ENCODE measurements around the gene ADAMTSL3.

Gene ADAMTSL3

GRCh38 chr15:83869341-83869740 is 215.4 kb downstream of the ADAMTSL3 start:
- H4K8ac ChIP-seq (ENCODE audit: low read depth, low read length), result no peak overlapping the region
- no peaks in the 10 kb centered on the region for H3K9me3 ChIP-seq (replicated peaks in 1 of 2; ENCODE audit: control insufficient read depth in 2 of 2, insufficient read depth in 1 of 2, low read depth in 1 of 2, low read length in 2 of 2)
- no peak overlapping the region for H3K18ac ChIP-seq (ENCODE audit: low read length)

GRCh38 chr15:83871808-83872559 is 218.1 kb downstream of the ADAMTSL3 start:
- Histone ChIP-seq H3K4me3 (ENCODE audit: low read length in 2 of 2) (no peak overlapping the region), H4K8ac (ENCODE audit: low read depth, low read length) (no peak overlapping the region), H2AFZ (ENCODE audit: low read length) (no peak overlapping the region), H3K79me1 (ENCODE audit: low read depth, low read length) (no peaks in the 10 kb centered on the region), H3K9me3 (replicated peaks in 1 of 2; ENCODE audit: control insufficient read depth in 2 of 2, insufficient read depth in 1 of 2, low read depth in 1 of 2, low read length in 2 of 2) (no peaks in the 10 kb centered on the region), H2BK15ac (ENCODE audit: low read length) (no peak overlapping the region), H3K27ac (replicated peaks; ENCODE audit: low read length) (no peak overlapping the region), H3K4me1 (ENCODE audit: control insufficient read depth in 2 of 2, insufficient read depth in 1 of 2, low read depth in 1 of 2, low read length in 2 of 2) (no peaks in the 10 kb centered on the region), H3K36me3 (replicated peaks in 1 of 2; ENCODE audit: control insufficient read depth in 2 of 2, insufficient read depth in 2 of 2, low read length in 2 of 2) (no peaks in the 10 kb centered on the region), H3K18ac (ENCODE audit: low read length) (no peak overlapping the region), H3K4ac (ENCODE audit: low read length) (no peak overlapping the region), H3K27me3 (ENCODE audit: control insufficient read depth in 3 of 3, insufficient read depth in 3 of 3, low read depth in 1 of 3, low read length in 3 of 3) (no peaks in the 10 kb centered on the region), H3K14ac (ENCODE audit: low read length) (no peak overlapping the region), H3K23ac (ENCODE audit: low read depth, low read length, poor library complexity) (no peak overlapping the region), H2BK5ac (ENCODE audit: low read length) (no peak overlapping the region), H3K4me2 (ENCODE audit: insufficient read depth, low read length, poor library complexity, severe bottlenecking) (no peak overlapping the region), H2AK5ac (ENCODE audit: low read depth, low read length) (no peak overlapping the region), H3K9ac (ENCODE audit: low read depth, low read length, poor library complexity) (no peak overlapping the region), H2BK120ac (ENCODE audit: low read depth, low read length) (no peak overlapping the region), H4K91ac (ENCODE audit: low read depth, low read length, poor library complexity) (no peak overlapping the region), H2BK12ac (ENCODE audit: low read length) (no peak overlapping the region)
- no CpG with 5 or more reads among the region's 7 CpGs for WGBS, 2 donors (ENCODE audit: extremely low coverage in 2 of 2, insufficient read length in 2 of 2, insufficient replicate concordance in 1 of 2)
- DNase-seq (ENCODE audit: low spot score), result no peak

More at GRCh38 chr15:83869341-83869740, 215.4 kb downstream of the ADAMTSL3 start:
- Histone ChIP-seq H2AFZ (ENCODE audit: low read length) (no peak overlapping the region), H2BK120ac (ENCODE audit: low read depth, low read length) (no peak overlapping the region), H2AK5ac (ENCODE audit: low read depth, low read length) (no peak overlapping the region), H3K4me1 (ENCODE audit: control insufficient read depth in 2 of 2, insufficient read depth in 1 of 2, low read depth in 1 of 2, low read length in 2 of 2) (no peaks in the 10 kb centered on the region), H2BK5ac (ENCODE audit: low read length) (no peak overlapping the region), H3K27me3 (ENCODE audit: control insufficient read depth in 3 of 3, insufficient read depth in 3 of 3, low read depth in 1 of 3, low read length in 3 of 3) (no peaks in the 10 kb centered on the region), H2BK12ac (ENCODE audit: low read length) (no peak overlapping the region), H4K91ac (ENCODE audit: low read depth, low read length, poor library complexity) (no peak overlapping the region), H3K4ac (ENCODE audit: low read length) (no peak overlapping the region), H3K4me3 (ENCODE audit: low read length in 2 of 2) (no peak overlapping the region), H3K27ac (replicated peaks; ENCODE audit: low read length) (no peak overlapping the region), H3K36me3 (replicated peaks in 1 of 2; ENCODE audit: control insufficient read depth in 2 of 2, insufficient read depth in 2 of 2, low read length in 2 of 2) (no peaks in the 10 kb centered on the region), H3K4me2 (ENCODE audit: insufficient read depth, low read length, poor library complexity, severe bottlenecking) (no peak overlapping the region), H3K14ac (ENCODE audit: low read length) (no peak overlapping the region), H3K9ac (ENCODE audit: low read depth, low read length, poor library complexity) (no peak overlapping the region), H2BK15ac (ENCODE audit: low read length) (no peak overlapping the region), H3K79me1 (ENCODE audit: low read depth, low read length) (no peaks in the 10 kb centered on the region), H3K23ac (ENCODE audit: low read depth, low read length, poor library complexity) (no peak overlapping the region)
- no peak for DNase-seq (ENCODE audit: low spot score)
- no CpG with 5 or more reads among the region's 4 CpGs for WGBS, 2 donors (ENCODE audit: extremely low coverage in 2 of 2, insufficient read length in 2 of 2, insufficient replicate concordance in 1 of 2)

- Histone ChIP-seq H3K4ac (ENCODE audit: low read length) (no peak overlapping the region), H3K27ac (replicated peaks; ENCODE audit: low read length) (no peak overlapping the region), H3K4me1 (ENCODE audit: control insufficient read depth in 2 of 2, insufficient read depth in 1 of 2, low read depth in 1 of 2, low read length in 2 of 2) (no peaks in the 10 kb centered on the region), H3K18ac (ENCODE audit: low read length) (no peak overlapping the region), H3K14ac (ENCODE audit: low read length) (no peak overlapping the region), H3K23ac (ENCODE audit: low read depth, low read length, poor library complexity) (no peak overlapping the region), H2BK12ac (ENCODE audit: low read length) (no peak overlapping the region), H2AK5ac (ENCODE audit: low read depth, low read length) (no peak overlapping the region), H4K91ac (ENCODE audit: low read depth, low read length, poor library complexity) (no peak overlapping the region), H2BK15ac (ENCODE audit: low read length) (no peak overlapping the region), H3K9ac (ENCODE audit: low read depth, low read length, poor library complexity) (no peak overlapping the region), H2BK120ac (ENCODE audit: low read depth, low read length) (no peak overlapping the region), H3K27me3 (ENCODE audit: control insufficient read depth in 3 of 3, insufficient read depth in 3 of 3, low read depth in 1 of 3, low read length in 3 of 3) (no peaks in the 10 kb centered on the region), H3K79me1 (ENCODE audit: low read depth, low read length) (no peaks in the 10 kb centered on the region), H4K8ac (ENCODE audit: low read depth, low read length) (no peak overlapping the region), H3K4me3 (ENCODE audit: low read length in 2 of 2) (no peak overlapping the region), H2AFZ (ENCODE audit: low read length) (no peak overlapping the region), H3K36me3 (replicated peaks in 1 of 2; ENCODE audit: control insufficient read depth in 2 of 2, insufficient read depth in 2 of 2, low read length in 2 of 2) (no peaks in the 10 kb centered on the region), H2BK5ac (ENCODE audit: low read length) (no peak overlapping the region), H3K9me3 (replicated peaks in 1 of 2; ENCODE audit: control insufficient read depth in 2 of 2, insufficient read depth in 1 of 2, low read depth in 1 of 2, low read length in 2 of 2) (no peaks in the 10 kb centered on the region), H3K4me2 (ENCODE audit: insufficient read depth, low read length, poor library complexity, severe bottlenecking) (no peak overlapping the region)
- DNase-seq (ENCODE audit: low spot score), result no peak
- no CpG with 5 or more reads among the region's 7 CpGs for WGBS, 2 donors (ENCODE audit: extremely low coverage in 2 of 2, insufficient read length in 2 of 2, insufficient replicate concordance in 1 of 2)
Observed at GRCh38 chr15:83873966-83874365, 220.0 kb downstream of the ADAMTSL3 start.

GRCh38 chr15:83880529-83880928 is 226.6 kb downstream of the ADAMTSL3 start:
- no peak overlapping the region for H2BK120ac ChIP-seq (ENCODE audit: low read depth, low read length)
- no peak overlapping the region for H3K9ac ChIP-seq (ENCODE audit: low read depth, low read length, poor library complexity)
- no peaks in the 10 kb centered on the region for H3K9me3 ChIP-seq (replicated peaks in 1 of 2; ENCODE audit: control insufficient read depth in 2 of 2, insufficient read depth in 1 of 2, low read depth in 1 of 2, low read length in 2 of 2)
- no peak overlapping the region for H3K18ac ChIP-seq (ENCODE audit: low read length)
- no peak for DNase-seq (ENCODE audit: low spot score)
- no peak overlapping the region for H4K8ac ChIP-seq (ENCODE audit: low read depth, low read length)
- no peak overlapping the region for H4K91ac ChIP-seq (ENCODE audit: low read depth, low read length, poor library complexity)
- no peak overlapping the region for H3K23ac ChIP-seq (ENCODE audit: low read depth, low read length, poor library complexity)
- H2BK15ac ChIP-seq (ENCODE audit: low read length), result no peak overlapping the region
- H3K27me3 ChIP-seq (ENCODE audit: control insufficient read depth in 3 of 3, insufficient read depth in 3 of 3, low read depth in 1 of 3, low read length in 3 of 3), result no peaks in the 10 kb centered on the region
- H3K79me1 ChIP-seq (ENCODE audit: low read depth, low read length), result no peaks in the 10 kb centered on the region
- no peak overlapping the region for H2BK12ac ChIP-seq (ENCODE audit: low read length)
- no peak overlapping the region for H3K4me2 ChIP-seq (ENCODE audit: insufficient read depth, low read length, poor library complexity, severe bottlenecking)
- no peaks in the 10 kb centered on the region for H3K36me3 ChIP-seq (replicated peaks in 1 of 2; ENCODE audit: control insufficient read depth in 2 of 2, insufficient read depth in 2 of 2, low read length in 2 of 2)
- no peak overlapping the region for H2AFZ ChIP-seq (ENCODE audit: low read length)
- H3K4me3 ChIP-seq (ENCODE audit: low read length in 2 of 2), result no peak overlapping the region
- no peak overlapping the region for H3K14ac ChIP-seq (ENCODE audit: low read length)
- H2AK5ac ChIP-seq (ENCODE audit: low read depth, low read length), result no peak overlapping the region
- WGBS, 2 donors (ENCODE audit: extremely low coverage in 2 of 2, insufficient read length in 2 of 2, insufficient replicate concordance in 1 of 2), result no CpG with 5 or more reads among the region's 2 CpGs
- no peak overlapping the region for H2BK5ac ChIP-seq (ENCODE audit: low read length)
- H3K4me1 ChIP-seq (ENCODE audit: control insufficient read depth in 2 of 2, insufficient read depth in 1 of 2, low read depth in 1 of 2, low read length in 2 of 2), result no peaks in the 10 kb centered on the region
- H3K27ac ChIP-seq (replicated peaks; ENCODE audit: low read length), result no peak overlapping the region
- no peak overlapping the region for H3K4ac ChIP-seq (ENCODE audit: low read length)
